ENCODE measurements around the gene CHRDL1.
"Not testable (repeated sequence)": the region's sequence is repeated elsewhere in the genome, so short reads cannot be mapped to it uniquely, and the experiment has no call there.

CHRDL1 gene

DNA sequence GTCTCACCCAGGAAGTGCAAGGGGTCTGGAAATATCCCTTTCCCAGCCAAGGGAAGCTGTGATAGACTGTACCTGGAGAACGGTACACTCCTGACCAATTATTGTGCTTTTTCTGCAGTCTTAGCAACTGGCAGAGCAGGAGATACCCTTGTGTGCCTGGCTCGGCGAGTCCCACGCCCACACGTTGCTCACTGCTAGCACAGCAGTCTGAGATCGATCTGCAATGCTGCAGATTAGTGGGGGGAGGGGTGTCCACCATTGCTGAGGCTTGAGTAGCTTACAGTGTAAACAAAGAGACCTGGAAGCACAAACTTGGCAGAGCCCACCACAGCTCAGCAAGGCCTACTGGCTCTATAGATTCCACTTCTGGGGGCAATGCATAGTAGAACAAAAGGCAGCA is 138.5 kb downstream of the CHRDL1 start:
- no peak for DNase-seq

DNA sequence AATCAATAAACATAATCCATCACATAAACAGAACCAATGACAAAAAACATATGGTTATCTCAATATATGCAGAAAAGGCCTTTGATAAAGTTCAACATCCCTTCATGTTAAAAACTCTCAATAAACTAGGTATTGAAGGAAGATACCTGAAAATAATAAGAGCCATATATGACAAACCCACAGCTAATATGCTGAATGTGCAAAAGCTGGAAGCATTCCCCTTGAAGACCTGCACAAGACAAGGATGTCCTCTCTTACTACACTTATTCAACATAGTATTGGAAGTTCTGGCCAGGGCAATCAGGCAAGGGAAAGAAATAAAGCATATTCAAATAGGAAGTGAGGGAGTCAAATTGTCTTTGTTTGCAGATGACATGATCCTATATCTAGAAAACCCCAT is 141.3 kb downstream of the CHRDL1 start:
- not testable (repeated sequence) for DNase-seq

DNA sequence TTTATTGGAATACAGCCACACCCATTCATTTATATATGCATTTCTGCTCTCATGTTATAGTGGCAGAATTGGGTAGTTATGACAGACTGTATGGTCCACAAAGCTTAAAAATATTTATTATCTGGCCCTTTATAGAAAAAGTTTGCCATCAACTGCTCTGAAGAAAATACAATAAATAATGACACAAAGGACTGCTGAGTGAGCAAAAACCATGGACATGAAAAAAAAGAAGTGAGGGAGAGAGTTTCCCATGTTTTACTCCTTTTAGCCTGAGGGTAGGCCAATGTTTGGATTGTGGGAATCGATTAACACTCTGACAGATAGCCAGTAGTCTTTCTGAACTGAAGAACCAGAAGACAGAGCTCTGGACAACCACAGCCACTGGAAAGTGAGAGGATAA is 149.2 kb downstream of the CHRDL1 start:
- DNase-seq = no peak

Data from fibroblast of skin of right biceps (primary cell).